Uterus (tissue), 2 donors: Measurements from ENCODE around the gene SRGAP2B.
"Not testable (repeated sequence)": the region's sequence is repeated elsewhere in the genome, so short reads cannot be mapped to it uniquely, and the experiment has no call there.

Experiments used
- CTCF ChIP-seq, 4 experiments: fragments of 200-600 bp in 2 of 4; fragments of 450-650 bp in 2 of 4; sonication (generic) in 2 of 4; IDR thresholded peaks; one replicate each; pipeline ENCODE4 v1.5.1; 2016 to 2019; ENCODE audit warnings: antibody characterized with exemption in 4 of 4, mild to moderate bottlenecking in 2 of 4, moderate library complexity in 1 of 4
- POLR2A ChIP-seq, 2 donors: fragments of 450-650 bp; IDR thresholded peaks; one replicate each; pipeline ENCODE4 v1.6.1; 2016; ENCODE audit warnings: antibody characterized with exemption in 2 of 2, mild to moderate bottlenecking in 1 of 2, moderate library complexity in 1 of 2

DNA sequence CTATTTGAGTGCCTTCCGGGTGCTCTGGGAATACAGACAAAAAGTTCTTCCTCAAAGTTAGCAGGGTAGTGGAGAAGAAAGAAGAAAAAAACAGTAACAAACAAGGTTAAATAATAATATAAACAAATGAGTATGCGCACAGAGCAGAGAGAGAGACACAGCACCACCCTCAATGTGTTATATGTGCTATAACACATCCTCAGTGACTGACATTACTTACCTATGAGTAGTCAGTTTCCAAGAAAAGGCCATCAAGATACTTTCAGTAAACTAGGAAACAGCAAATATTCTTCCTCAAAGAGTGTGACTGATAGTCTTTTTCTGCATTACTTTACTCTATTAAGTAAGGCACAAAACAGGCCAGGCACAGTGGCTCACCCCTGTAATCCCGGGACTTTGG is 93.7 kb downstream of the SRGAP2B start:
- TF ChIP-seq CTCF, POLR2A (IDR thresholded peaks at IDR 0.05): not testable (repeated sequence)
